ENCODE data around the gene BCR. TPM values are rescaled to one million over a fixed set of nuclear protein-coding genes. Genes with fewer than 3 reads are reported as not detected.
"Not testable (repeated sequence)": the region's sequence is repeated elsewhere in the genome, so short reads cannot be mapped to it uniquely, and the experiment has no call there.

The BCR gene
- total and polyA plus RNA-seq, 12 donors, result 10.9 to 33.4 (median 25.8) TPM

- ATAC-seq (no peak), DNase-seq (no peak)
- H3K4me3 ChIP-seq, result no peak overlapping the region
- H3K36me3 ChIP-seq, result no peaks in the 10 kb centered on the region
- TF ChIP-seq, protein P1, sequence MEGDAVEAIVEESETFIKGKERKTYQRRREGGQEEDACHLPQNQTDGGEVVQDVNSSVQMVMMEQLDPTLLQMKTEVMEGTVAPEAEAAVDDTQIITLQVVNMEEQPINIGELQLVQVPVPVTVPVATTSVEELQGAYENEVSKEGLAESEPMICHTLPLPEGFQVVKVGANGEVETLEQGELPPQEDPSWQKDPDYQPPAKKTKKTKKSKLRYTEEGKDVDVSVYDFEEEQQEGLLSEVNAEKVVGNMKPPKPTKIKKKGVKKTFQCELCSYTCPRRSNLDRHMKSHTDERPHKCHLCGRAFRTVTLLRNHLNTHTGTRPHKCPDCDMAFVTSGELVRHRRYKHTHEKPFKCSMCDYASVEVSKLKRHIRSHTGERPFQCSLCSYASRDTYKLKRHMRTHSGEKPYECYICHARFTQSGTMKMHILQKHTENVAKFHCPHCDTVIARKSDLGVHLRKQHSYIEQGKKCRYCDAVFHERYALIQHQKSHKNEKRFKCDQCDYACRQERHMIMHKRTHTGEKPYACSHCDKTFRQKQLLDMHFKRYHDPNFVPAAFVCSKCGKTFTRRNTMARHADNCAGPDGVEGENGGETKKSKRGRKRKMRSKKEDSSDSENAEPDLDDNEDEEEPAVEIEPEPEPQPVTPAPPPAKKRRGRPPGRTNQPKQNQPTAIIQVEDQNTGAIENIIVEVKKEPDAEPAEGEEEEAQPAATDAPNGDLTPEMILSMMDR (IDR thresholded peaks at IDR 0.05), result no peak
- no peaks in the 10 kb centered on the region for H3K9me3 ChIP-seq
- H3K27me3 ChIP-seq, result peaks cover 0 to 6% (median 0%) of the 10 kb centered on the region in 7 donors
- intact Hi-C loops (cut with DNase I), result no loop called here
- no peak overlapping the region for H3K27ac ChIP-seq
- 87 to 92% methylated on average over 10 of the region's 10 CpGs for WGBS, 2 donors
- peaks cover 0 to 25% (median 4%) of the 10 kb centered on the region in 9 donors for H3K4me1 ChIP-seq
Observed at GRCh38 chr22:23133922-23134321, 46.4 kb upstream of the BCR start.

DNA sequence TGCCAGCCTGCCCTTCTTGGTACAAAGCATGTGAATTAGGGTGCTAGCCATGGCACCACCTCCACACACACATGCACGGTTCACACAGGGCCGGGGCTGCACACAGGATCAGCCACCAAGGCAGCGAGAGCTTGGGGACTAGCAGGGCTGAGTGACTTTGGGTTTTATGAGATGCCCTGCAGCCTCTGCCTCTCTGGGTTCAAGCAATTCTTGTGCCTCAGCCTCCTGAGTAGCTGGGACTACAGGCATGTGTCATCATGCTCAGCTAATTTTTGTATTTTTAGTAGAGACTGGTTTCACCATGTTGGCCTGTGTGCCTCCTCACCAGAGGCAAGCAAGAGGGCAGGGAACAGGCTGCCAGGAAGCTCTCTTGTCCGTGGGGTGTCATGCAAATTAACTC, 43.3 kb upstream of the BCR start:
- Histone ChIP-seq H3K27ac (peak overlapping the region in 1 of 10 donors; percentile 75), H3K4me1 (peaks cover 0 to 34% (median 11%) of the 10 kb centered on the region in 9 donors)
- H3K9me3 ChIP-seq; H3K27me3 ChIP-seq; DNase-seq; H3K4me3 ChIP-seq; intact Hi-C loops (cut with DNase I); ATAC-seq; H3K36me3 ChIP-seq: not testable (repeated sequence)
- 83 to 86% methylated on average over 4 of the region's 4 CpGs for WGBS, 2 donors

- Histone ChIP-seq H3K4me3 (no peak overlapping the region), H3K36me3 (no peaks in the 10 kb centered on the region), H3K9me3 (no peaks in the 10 kb centered on the region), H3K27me3 (no peaks in the 10 kb centered on the region), H3K4me1 (peaks cover 0 to 39% (median 16%) of the 10 kb centered on the region in 9 donors), H3K27ac (peak overlapping the region in 2 of 10 donors; percentile 22 to 75)
- TF ChIP-seq, protein P1 (IDR thresholded peaks at IDR 0.05), result no peak
- 61 to 74% methylated on average over 3 of the region's 3 CpGs for WGBS, 2 donors
- ATAC-seq, result no peak
- intact Hi-C loops (cut with DNase I), result no loop called here
- DNase-seq, result no peak
Observed at GRCh38 chr22:23137468-23137867, 42.8 kb upstream of the BCR start.

GRCh38 chr22:23137905-23138561, 42.3 kb upstream of the BCR start:
- intact Hi-C loops (cut with DNase I), result no loop called here
- peak overlapping the region in 2 of 10 donors; percentile 22 to 75 for H3K27ac ChIP-seq
- H3K4me3 ChIP-seq, result no peak overlapping the region
- 67 to 78% methylated on average over 5 of the region's 5 CpGs for WGBS, 2 donors
- TF ChIP-seq, protein P1 (IDR thresholded peaks at IDR 0.05), result no peak
- H3K27me3 ChIP-seq, result no peaks in the 10 kb centered on the region
- peaks cover 0 to 43% (median 18%) of the 10 kb centered on the region in 9 donors for H3K4me1 ChIP-seq
- ATAC-seq (peak in 1 of 8 donors; percentile 21), DNase-seq (peak in 1 of 2 donors; percentile 23)
- no peaks in the 10 kb centered on the region for H3K9me3 ChIP-seq
- no peaks in the 10 kb centered on the region for H3K36me3 ChIP-seq
